Sciatic nerve (tissue), 1 donor: ENCODE results near the gene ITIH5. TPM values are rescaled to one million over a fixed set of nuclear protein-coding genes. Genes with fewer than 3 reads are reported as not detected.

Source experiments
- total RNA-seq: library from RNA; stranded (reverse); fragmentation: NEBNext Ultra II Directional; extraction: Animal tissue kit (Norgen Biotek cat#: 25700); gene quantifications from one replicate; pipeline ENCODE4 v1.2.1, GENCODE V29; 2021
- donor health status: DM: no; HTN: no; CAD: no.

ITIH5 gene
- total RNA-seq, 1 donor from 2014 or later, result 34.9 TPM

Other genes with a start within 250 kb of the ITIH5 start
- gene ITIH2, start 36.4 kb upstream of the ITIH5 start, total RNA-seq, result not detected
- 14.2 TPM for gene KIN, start 121.0 kb upstream of the ITIH5 start, total RNA-seq
- 150 TPM for gene ATP5F1C, start 121.2 kb upstream of the ITIH5 start, total RNA-seq
- 13.7 TPM for gene TAF3, start 151.5 kb upstream of the ITIH5 start, total RNA-seq